SK-N-SH treated with all-trans-retinoic acid at 6 μM for 48 hours (cell line): ENCODE results near the gene TMEM178B.

Source experiments
- ATAC-seq: fragments of 200-7000 bp; cut with Tn5 transposase; 3 replicates; pipeline ENCODE4 v1.9.1; 2020; ENCODE audit warnings: mild to moderate bottlenecking, moderate library complexity
- ARNTL ChIP-seq: fragments of 450-650 bp; formaldehyde crosslinking; IDR thresholded peaks from 2 replicates; pipeline ENCODE4 v1.5.0; 2020; ENCODE audit warnings: low read depth, mild to moderate bottlenecking, moderate library complexity, borderline replicate concordance
- BACH2 ChIP-seq: fragments of 250-450 bp; sonication (Bioruptor Pico); IDR thresholded peaks from 2 replicates; pipeline ENCODE4 v1.9.0; 2021; ENCODE audit warnings: mild to moderate bottlenecking, borderline replicate concordance
- CSDC2 ChIP-seq: fragments of 250-450 bp; sonication (Bioruptor Pico); IDR thresholded peaks from 2 replicates; pipeline ENCODE4 v1.5.0; 2020; ENCODE audit warnings: mild to moderate bottlenecking, moderate library complexity
- ESRRG ChIP-seq: fragments of 250-450 bp; sonication (Bioruptor Pico); IDR thresholded peaks from 2 replicates; pipeline ENCODE4 v1.6.1; 2021; ENCODE audit warnings: mild to moderate bottlenecking
- GLIS3 ChIP-seq: fragments of 250-450 bp; sonication (Bioruptor Pico); IDR thresholded peaks from 2 replicates; pipeline ENCODE4 v1.5.0; 2020; ENCODE audit warnings: mild to moderate bottlenecking, moderate library complexity
- ISL1 ChIP-seq: fragments of 250-450 bp; sonication (Bioruptor Pico); IDR thresholded peaks from 2 replicates; pipeline ENCODE4 v2.1.2; 2022; ENCODE audit warnings: mild to moderate bottlenecking, moderate library complexity
- OSR1 ChIP-seq: fragments of 250-450 bp; sonication (Bioruptor Pico); IDR thresholded peaks from 2 replicates; pipeline ENCODE4 v1.8.0; 2022; ENCODE audit warnings: moderate library complexity, mild to moderate bottlenecking, inconsistent platforms
- PPARA ChIP-seq: fragments of 250-450 bp; sonication (Bioruptor Pico); IDR thresholded peaks from 2 replicates; pipeline ENCODE4 v1.5.0; 2020; ENCODE audit warnings: mild to moderate bottlenecking, borderline replicate concordance
- RARB ChIP-seq: fragments of 250-450 bp; sonication (Bioruptor Pico); IDR thresholded peaks from 2 replicates; pipeline ENCODE4 v1.8.0; 2021; ENCODE audit warnings: mild to moderate bottlenecking, moderate library complexity
- SNAI2 ChIP-seq: fragments of 250-450 bp; sonication (Bioruptor Pico); IDR thresholded peaks from 2 replicates; pipeline ENCODE4 v1.5.0; 2020; ENCODE audit warnings: mild to moderate bottlenecking, moderate library complexity
- TCF4 ChIP-seq: fragments of 250-450 bp; sonication (Bioruptor Pico); IDR thresholded peaks from 2 replicates; pipeline ENCODE4 v1.8.0; 2021; ENCODE audit warnings: mild to moderate bottlenecking, moderate library complexity, borderline replicate concordance
- TOX ChIP-seq: fragments of 250-450 bp; sonication (Bioruptor Pico); IDR thresholded peaks from 2 replicates; pipeline ENCODE4 v1.8.0; 2021; ENCODE audit warnings: mild to moderate bottlenecking, moderate library complexity, borderline replicate concordance
- ZC3H10 ChIP-seq: fragments of 250-450 bp; sonication (Bioruptor Pico); IDR thresholded peaks from 2 replicates; pipeline ENCODE4 v1.5.1; 2021; ENCODE audit warnings: mild to moderate bottlenecking, moderate library complexity
- ZFP3 ChIP-seq: fragments of 250-450 bp; sonication (Bioruptor Pico); IDR thresholded peaks from 2 replicates; pipeline ENCODE4 v1.5.0; 2020; ENCODE audit warnings: mild to moderate bottlenecking, moderate library complexity
- ZNF70 ChIP-seq: fragments of 450-650 bp; formaldehyde crosslinking; IDR thresholded peaks from 2 replicates; pipeline ENCODE4 v1.5.0; 2020; ENCODE audit warnings: mild to moderate bottlenecking, moderate library complexity
- ZNF8 ChIP-seq: fragments of 450-650 bp; formaldehyde crosslinking; IDR thresholded peaks from 2 replicates; pipeline ENCODE4 v1.5.0; 2020; ENCODE audit warnings: mild to moderate bottlenecking, moderate library complexity
- TF ChIP-seq, protein P1 (sequence below): fragments of 250-450 bp; sonication (Bioruptor Pico); IDR thresholded peaks from 2 replicates; pipeline ENCODE4 v1.5.1; 2020; ENCODE audit warnings: low read depth, mild to moderate bottlenecking, moderate library complexity
- TF ChIP-seq, protein P2 (sequence below): fragments of 250-450 bp; sonication (Bioruptor Pico); IDR thresholded peaks from 2 replicates; pipeline ENCODE4 v1.8.0; 2021; ENCODE audit warnings: low read depth, mild to moderate bottlenecking, moderate library complexity, borderline replicate concordance
- TF ChIP-seq, protein P3 (sequence below): fragments of 250-450 bp; sonication (Bioruptor Pico); IDR thresholded peaks from 2 replicates; pipeline ENCODE4 v1.8.0; 2020; ENCODE audit warnings: mild to moderate bottlenecking, moderate library complexity, borderline replicate concordance
- TF ChIP-seq, protein P4 (sequence below): fragments of 250-450 bp; sonication (Bioruptor Pico); IDR thresholded peaks from 2 replicates; pipeline ENCODE4 v1.5.1; 2021; ENCODE audit warnings: mild to moderate bottlenecking, moderate library complexity

TMEM178B gene

DNA sequence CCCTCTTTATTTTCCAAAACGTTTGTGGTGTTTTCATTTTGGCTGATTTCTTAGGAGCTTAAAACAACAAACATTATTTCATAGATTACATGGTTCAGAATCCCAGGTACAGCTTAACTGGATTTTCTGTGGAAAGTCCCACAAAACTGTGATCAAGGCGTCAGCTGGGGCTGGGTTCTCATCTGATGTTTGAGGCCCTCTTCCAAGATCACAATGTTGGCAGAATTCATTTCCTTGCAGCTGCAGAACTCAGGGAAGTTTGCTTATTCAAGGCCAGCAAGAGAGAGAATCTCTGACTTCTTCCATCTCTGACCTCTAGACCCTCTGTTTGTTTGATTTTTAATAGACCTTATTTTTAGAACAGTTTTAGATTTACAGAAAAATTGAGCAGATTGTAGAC lies 368.9 kb downstream of the TMEM178B start (continued):
- TF ChIP-seq, protein P1, sequence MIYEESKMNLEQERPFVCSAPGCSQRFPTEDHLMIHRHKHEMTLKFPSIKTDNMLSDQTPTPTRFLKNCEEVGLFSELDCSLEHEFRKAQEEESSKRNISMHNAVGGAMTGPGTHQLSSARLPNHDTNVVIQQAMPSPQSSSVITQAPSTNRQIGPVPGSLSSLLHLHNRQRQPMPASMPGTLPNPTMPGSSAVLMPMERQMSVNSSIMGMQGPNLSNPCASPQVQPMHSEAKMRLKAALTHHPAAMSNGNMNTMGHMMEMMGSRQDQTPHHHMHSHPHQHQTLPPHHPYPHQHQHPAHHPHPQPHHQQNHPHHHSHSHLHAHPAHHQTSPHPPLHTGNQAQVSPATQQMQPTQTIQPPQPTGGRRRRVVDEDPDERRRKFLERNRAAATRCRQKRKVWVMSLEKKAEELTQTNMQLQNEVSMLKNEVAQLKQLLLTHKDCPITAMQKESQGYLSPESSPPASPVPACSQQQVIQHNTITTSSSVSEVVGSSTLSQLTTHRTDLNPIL (CRISPR knock-in tag), result no peak
- TF ChIP-seq CSDC2, result no peak
- no peak for TF ChIP-seq OSR1 (CRISPR knock-in tag)
- no peak for TF ChIP-seq ZNF70 (CRISPR knock-in tag)
- no peak for TF ChIP-seq ARNTL

DNA sequence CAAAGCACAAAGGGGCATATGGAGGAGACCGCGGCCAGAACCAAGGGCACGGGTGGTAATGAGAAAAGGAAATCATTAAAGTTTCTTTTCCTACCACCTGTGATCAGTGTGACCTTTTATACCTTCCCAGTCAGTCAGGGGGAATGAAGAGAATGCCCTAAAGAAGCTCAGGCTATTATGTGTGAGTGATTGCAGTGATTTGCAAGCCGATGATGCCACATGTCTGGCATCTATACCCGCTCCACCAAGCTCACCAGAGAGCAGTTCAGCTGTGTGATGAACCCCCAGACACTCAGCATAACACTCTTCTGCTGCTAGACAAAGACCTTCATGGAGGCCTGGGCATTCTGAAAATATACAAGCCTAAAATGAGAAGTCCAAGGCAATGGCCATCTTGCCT lies 371.1 kb downstream of the TMEM178B start:
- ATAC-seq, result no peak
- TF ChIP-seq ZNF8, result no peak
- no peak for TF ChIP-seq CSDC2
- TF ChIP-seq RARB, result no peak
- no peak for TF ChIP-seq TOX (CRISPR knock-in tag)
- TF ChIP-seq BACH2, result no peak
- TF ChIP-seq PPARA (CRISPR knock-in tag), result no peak
- TF ChIP-seq TCF4, result no peak
- TF ChIP-seq, protein P2, sequence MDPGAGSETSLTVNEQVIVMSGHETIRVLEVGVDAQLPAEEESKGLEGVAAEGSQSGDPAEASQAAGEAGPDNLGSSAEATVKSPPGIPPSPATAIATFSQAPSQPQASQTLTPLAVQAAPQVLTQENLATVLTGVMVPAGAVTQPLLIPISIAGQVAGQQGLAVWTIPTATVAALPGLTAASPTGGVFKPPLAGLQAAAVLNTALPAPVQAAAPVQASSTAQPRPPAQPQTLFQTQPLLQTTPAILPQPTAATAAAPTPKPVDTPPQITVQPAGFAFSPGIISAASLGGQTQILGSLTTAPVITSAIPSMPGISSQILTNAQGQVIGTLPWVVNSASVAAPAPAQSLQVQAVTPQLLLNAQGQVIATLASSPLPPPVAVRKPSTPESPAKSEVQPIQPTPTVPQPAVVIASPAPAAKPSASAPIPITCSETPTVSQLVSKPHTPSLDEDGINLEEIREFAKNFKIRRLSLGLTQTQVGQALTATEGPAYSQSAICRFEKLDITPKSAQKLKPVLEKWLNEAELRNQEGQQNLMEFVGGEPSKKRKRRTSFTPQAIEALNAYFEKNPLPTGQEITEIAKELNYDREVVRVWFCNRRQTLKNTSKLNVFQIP (CRISPR knock-in tag), result no peak
- no peak for TF ChIP-seq ARNTL
- TF ChIP-seq ZC3H10, result no peak
- no peak for TF ChIP-seq SNAI2 (CRISPR knock-in tag)
- TF ChIP-seq, protein P3, sequence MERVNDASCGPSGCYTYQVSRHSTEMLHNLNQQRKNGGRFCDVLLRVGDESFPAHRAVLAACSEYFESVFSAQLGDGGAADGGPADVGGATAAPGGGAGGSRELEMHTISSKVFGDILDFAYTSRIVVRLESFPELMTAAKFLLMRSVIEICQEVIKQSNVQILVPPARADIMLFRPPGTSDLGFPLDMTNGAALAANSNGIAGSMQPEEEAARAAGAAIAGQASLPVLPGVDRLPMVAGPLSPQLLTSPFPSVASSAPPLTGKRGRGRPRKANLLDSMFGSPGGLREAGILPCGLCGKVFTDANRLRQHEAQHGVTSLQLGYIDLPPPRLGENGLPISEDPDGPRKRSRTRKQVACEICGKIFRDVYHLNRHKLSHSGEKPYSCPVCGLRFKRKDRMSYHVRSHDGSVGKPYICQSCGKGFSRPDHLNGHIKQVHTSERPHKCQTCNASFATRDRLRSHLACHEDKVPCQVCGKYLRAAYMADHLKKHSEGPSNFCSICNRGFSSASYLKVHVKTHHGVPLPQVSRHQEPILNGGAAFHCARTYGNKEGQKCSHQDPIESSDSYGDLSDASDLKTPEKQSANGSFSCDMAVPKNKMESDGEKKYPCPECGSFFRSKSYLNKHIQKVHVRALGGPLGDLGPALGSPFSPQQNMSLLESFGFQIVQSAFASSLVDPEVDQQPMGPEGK (CRISPR knock-in tag), result no peak

DNA sequence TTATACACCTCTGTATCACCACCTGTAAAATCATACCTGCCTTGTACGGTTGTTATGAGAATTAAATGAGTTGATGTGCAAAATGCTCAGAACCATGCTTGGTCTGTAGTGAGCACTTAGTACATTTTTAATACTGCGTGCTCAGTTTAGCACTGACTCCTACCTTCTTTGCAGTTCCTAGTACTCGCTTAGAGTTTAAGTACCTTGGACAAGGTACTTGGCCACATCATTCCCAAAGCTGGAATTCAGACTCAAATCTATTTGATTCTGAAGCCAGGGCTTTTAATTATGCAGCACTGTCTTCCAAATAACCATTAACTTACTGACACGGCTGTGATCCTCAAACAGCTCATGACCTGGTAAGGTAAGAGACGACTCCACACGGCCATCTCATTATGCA lies 377.4 kb downstream of the TMEM178B start:
- ATAC-seq, result no peak
- TF ChIP-seq ARNTL (no peak), ZNF70 (CRISPR knock-in tag) (no peak)

DNA sequence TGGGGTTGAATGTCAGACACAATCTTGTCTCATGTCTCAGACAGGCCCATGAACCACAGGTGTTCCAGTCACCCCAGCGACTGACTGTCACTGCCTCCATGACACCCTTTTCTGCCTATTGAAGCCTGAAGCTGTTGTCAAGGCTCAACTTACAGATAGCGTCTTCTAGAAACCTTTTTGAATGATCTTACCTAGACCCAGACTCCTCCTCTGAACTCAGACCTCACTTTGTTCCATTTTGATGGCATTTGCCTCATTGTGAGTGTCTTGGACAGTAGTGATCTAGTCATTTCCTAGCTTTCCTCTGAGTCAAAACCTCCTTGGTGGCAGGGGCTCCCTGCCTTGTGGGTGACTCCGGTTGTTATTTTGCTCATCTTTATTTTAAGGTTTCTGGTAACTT lies 379.0 kb downstream of the TMEM178B start:
- TF ChIP-seq, protein P4, sequence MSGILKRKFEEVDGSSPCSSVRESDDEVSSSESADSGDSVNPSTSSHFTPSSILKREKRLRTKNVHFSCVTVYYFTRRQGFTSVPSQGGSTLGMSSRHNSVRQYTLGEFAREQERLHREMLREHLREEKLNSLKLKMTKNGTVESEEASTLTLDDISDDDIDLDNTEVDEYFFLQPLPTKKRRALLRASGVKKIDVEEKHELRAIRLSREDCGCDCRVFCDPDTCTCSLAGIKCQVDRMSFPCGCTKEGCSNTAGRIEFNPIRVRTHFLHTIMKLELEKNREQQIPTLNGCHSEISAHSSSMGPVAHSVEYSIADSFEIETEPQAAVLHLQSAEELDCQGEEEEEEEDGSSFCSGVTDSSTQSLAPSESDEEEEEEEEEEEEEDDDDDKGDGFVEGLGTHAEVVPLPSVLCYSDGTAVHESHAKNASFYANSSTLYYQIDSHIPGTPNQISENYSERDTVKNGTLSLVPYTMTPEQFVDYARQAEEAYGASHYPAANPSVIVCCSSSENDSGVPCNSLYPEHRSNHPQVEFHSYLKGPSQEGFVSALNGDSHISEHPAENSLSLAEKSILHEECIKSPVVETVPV (CRISPR knock-in tag), result no peak
- TF ChIP-seq PPARA (CRISPR knock-in tag) (no peak), BACH2 (no peak), ZFP3 (no peak), TOX (CRISPR knock-in tag) (no peak), ISL1 (CRISPR knock-in tag) (no peak), ZC3H10 (no peak), GLIS3 (CRISPR knock-in tag) (no peak), ZNF70 (CRISPR knock-in tag) (no peak), RARB (no peak), OSR1 (CRISPR knock-in tag) (no peak), SNAI2 (CRISPR knock-in tag) (no peak), ARNTL (no peak)
- TF ChIP-seq, protein P3 (CRISPR knock-in tag), result no peak
- ATAC-seq, result no peak

DNA sequence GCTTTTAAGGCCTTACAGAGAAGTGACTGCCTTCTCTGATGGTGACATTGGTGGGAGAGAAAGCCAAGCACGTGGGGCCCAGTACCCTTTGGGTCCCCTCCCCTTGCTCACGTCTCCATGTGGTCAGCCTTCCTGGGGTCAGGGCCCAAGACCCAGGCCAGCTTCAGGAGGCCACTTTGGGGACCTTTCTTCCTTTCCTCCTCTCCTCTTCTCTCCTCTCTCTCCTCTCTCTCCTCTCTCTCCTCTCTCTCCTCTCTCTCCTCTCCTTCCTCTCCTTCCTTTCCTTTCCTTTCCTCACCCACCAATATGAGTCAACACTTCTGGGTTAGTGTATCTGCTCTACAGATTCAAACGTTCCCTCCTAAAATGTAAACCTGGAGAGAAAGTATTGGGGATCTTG lies 380.5 kb downstream of the TMEM178B start:
- TF ChIP-seq ESRRG (CRISPR knock-in tag) (no peak), TCF4 (no peak), ZNF70 (CRISPR knock-in tag) (no peak)
- ATAC-seq, result no peak
